Hepatocyte (in vitro differentiated cells): ENCODE data around the gene LAMA3.

Experiments
- EZH2 ChIP-seq: fragments of 200-600 bp; sonication (generic); IDR thresholded peaks from 2 replicates; pipeline ENCODE4 v1.6.1; 2016; ENCODE audit warnings: antibody characterized with exemption, mild to moderate bottlenecking, borderline replicate concordance
- EZH2phosphoT487 ChIP-seq: fragments of 200-600 bp; sonication (generic); IDR thresholded peaks from one replicate; pipeline ENCODE4 v1.6.1; 2018; ENCODE audit warnings: antibody characterized with exemption, mild to moderate bottlenecking, low read depth, moderate library complexity; ENCODE audit not compliant: unreplicated experiment, severe bottlenecking
- TF ChIP-seq, protein P1 (sequence below): fragments of 200-600 bp; sonication (generic); IDR thresholded peaks from 2 replicates; pipeline ENCODE4 v1.5.1; 2016; ENCODE audit warnings: antibody characterized with exemption, mild to moderate bottlenecking; ENCODE audit not compliant: poor library complexity

DNA sequence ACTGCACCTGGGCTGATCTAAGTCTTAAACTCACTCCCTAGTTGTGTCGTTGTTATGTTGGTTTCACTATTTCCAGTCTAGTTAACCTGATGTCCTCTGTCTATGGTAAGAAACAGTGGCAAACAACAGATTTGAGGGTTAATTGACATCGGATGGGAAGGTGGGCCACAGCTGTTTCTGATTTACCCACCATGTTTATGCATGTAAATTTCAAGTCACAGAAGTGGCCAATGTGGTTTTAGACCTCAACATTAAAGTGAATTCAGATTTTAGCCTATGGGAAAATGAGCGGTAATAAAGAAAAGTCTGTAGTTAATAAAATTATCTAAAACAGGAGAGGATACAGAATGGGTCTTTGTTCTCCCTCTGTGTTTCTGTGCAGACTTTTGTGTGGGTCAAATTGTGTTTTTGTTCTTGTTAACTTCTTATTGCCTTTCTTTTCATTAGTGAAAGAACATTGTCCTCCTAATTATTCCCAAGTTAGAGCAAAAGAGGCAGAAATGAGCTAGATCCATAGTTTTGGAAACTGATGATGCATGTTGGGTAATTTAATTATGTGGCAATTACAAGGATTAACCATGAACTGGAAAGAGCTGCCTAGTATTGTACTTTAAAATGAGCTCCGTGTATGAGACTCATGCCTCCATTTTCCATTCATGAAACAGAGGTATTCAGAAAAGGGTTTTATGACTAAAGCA is 83.2 kb downstream of the LAMA3 start:
- TF ChIP-seq, protein P1, sequence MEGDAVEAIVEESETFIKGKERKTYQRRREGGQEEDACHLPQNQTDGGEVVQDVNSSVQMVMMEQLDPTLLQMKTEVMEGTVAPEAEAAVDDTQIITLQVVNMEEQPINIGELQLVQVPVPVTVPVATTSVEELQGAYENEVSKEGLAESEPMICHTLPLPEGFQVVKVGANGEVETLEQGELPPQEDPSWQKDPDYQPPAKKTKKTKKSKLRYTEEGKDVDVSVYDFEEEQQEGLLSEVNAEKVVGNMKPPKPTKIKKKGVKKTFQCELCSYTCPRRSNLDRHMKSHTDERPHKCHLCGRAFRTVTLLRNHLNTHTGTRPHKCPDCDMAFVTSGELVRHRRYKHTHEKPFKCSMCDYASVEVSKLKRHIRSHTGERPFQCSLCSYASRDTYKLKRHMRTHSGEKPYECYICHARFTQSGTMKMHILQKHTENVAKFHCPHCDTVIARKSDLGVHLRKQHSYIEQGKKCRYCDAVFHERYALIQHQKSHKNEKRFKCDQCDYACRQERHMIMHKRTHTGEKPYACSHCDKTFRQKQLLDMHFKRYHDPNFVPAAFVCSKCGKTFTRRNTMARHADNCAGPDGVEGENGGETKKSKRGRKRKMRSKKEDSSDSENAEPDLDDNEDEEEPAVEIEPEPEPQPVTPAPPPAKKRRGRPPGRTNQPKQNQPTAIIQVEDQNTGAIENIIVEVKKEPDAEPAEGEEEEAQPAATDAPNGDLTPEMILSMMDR: no peak
- TF ChIP-seq EZH2phosphoT487 (no peak), EZH2 (no peak)
